GM19328 (cell line): ENCODE measurements around the gene RAB36.

Experiments
- ATAC-seq: cut with Tn5 transposase; IDR thresholded peaks from one replicate; pipeline ENCODE4 v1.9.1; 2021; ENCODE audit warnings: mild to moderate bottlenecking, moderate library complexity; ENCODE audit not compliant: unreplicated experiment

The RAB36 gene

DNA sequence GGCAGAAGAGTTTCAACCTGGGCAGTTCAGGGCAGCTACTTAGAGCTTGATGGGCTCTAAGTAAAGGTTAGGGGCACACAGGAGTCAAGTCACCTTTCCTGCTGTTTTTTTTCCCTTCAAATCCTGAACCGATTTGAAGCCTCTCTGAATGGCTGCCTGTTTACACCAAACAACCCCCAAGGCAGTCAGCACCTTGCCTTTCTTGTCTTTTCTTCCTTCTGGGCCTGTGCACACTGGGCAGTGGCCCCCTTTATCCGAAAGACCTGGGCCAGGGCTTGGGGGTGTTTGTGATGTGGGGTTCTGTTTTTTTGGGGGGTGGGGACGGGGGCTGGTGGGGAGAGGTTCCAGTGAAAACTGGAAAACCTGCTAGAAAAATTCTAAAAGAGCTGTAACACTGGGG lies 7.8 kb upstream of the RAB36 start:
- no peak for ATAC-seq

DNA sequence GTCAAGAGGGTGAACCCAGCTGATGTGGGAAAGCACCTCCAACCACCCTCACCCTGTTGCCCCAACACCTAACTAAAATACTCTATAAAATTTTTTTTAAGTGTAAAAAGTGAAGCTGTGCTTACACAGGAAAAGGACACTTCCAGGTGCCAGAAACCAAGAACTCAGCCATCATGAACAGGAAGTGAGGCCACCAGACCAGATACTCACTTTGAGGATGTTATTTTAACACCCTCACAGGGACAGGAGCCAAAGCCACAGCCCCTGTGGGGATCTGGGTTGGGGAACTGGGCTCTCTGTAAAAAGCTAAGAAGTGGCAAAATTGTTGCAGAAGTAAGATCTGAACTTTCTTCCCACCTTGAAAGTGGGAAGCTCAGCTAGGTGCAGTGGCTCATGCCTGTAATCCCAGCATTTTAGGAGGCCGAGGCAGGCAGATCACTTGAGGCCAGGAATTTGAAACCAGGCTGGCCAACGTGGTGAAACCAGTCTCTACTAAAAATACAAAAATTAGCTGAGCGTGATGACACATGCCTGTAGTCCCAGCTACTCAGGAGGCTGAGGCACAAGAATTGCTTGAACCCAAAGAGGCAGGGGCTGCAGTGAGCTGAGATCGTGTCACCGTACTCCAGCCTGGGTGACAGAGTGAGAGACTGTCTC lies 7.2 kb upstream of the RAB36 start:
- no peak for ATAC-seq

DNA sequence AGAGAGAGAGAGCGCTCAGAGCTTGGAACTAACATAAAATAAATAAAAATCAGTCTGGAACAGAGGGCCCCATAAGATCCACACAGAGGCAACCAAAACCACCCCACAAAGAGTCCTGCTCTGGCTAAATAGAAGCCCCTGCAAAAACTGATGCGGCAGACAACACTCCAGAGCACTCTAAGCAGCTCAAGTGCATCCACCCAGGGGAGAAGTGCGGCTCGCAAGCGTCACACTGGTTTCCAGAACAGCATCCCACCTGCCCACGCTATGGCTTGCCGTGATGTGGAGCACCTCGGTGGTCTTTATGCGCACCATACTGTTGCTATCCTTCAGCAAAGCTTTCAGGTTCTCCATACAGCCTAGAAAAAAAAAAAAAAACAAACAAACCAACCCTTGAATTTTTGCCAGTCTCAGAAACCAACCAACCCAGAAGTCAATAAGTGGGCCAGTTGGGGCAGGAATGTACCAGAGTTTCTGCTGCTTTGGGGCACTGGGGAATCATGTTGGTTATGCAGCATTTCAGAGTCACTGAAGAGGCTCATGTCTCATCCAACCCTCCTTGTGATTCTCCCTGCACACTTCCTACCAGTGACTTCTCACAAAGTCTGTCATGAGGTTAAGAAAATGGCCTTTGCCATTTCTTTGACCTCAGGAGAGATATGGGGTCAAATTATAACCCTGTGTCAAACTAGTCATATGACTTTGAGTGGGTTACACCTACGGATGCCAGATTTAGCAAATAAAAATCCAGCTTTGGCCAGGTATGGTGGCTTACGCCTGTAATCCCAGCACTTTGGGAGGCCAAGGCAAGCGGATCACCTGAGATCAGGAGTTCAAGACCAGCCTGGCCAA lies 6.5 kb upstream of the RAB36 start:
- ATAC-seq = no peak

DNA sequence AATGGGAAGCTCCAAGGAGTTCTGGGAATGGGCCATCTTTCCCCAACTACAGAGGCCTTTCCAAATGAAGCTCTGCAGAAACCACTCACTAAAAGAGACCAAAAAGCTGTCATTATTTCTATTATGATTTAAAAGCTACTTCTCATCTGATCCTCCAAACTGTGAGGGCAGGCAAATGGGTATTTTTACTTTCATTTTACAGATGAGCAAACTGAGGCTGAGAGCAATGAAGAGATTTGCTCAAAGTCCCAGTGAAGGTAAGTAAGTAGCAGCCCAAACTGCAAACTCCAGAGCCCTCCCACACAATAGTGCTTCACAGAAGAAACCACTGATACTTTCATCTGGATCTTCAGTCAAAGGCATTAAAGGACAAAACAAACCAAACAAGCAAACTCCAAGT lies 4.9 kb upstream of the RAB36 start:
- ATAC-seq = no peak

DNA sequence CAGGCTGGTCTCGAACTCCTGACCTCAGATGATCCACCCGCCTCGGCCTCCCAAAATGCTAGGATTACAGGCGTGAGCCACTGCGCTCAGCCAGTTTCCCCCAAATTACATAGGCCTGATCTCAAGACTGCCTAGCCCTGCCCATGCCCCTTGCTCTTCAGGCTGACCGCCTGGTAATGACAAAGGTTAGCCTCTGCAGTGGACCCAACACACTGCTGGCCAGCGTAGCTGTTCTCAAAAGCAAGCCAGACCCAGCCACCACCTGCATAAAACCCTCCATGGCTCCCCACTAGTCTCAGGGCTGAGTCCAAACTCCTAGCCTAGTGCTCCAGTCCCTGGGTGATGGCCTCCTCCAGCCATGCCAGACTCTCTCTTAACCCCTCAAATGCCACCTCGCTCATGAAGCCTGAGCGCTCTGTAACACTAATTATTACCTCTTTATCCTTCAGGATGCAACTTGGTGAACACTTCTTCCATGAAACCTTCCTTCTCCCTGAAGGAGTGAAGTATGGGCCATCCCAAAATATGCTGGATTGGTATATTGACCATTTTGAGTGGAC lies 2.7 kb upstream of the RAB36 start:
- no peak for ATAC-seq

DNA sequence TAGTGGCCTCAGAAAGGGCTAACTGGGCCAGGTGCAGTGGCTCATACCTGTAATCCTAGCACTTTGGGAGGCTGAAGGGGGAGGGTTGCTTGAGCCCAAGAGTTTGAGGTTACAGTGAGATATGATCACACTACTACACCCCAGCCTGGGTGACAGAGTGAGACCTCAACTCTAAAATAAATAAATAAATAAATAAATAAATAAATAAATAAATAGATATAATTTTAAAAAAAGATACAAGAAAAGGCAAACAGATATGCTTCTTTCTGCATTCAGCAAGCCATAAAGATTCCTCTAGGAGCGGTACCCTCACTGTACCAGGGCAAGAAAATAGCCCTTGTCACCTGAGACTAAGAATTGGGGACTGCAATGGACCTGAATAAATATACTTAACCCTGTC lies 2.2 kb upstream of the RAB36 start:
- ATAC-seq = no peak

DNA sequence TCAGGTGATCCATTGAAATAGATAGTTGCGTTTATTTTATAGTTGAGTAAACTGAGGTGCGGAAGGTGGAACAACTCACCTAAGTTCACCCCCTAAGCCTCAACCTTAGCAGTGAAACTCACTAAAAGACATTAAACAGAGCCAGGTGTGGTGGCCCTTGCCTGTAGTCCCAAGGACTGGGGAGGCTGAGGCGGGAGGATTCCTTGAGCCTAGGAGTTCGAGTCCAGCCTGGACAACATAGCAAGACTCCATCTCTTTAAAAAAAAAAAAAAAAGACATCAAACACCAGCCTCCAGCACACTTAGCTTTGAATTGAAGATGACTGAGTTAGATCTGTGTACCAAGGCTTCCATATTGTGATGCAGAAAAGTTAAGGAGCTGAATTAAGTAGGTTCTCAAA lies 845 bp upstream of the RAB36 start:
- ATAC-seq = no peak

DNA sequence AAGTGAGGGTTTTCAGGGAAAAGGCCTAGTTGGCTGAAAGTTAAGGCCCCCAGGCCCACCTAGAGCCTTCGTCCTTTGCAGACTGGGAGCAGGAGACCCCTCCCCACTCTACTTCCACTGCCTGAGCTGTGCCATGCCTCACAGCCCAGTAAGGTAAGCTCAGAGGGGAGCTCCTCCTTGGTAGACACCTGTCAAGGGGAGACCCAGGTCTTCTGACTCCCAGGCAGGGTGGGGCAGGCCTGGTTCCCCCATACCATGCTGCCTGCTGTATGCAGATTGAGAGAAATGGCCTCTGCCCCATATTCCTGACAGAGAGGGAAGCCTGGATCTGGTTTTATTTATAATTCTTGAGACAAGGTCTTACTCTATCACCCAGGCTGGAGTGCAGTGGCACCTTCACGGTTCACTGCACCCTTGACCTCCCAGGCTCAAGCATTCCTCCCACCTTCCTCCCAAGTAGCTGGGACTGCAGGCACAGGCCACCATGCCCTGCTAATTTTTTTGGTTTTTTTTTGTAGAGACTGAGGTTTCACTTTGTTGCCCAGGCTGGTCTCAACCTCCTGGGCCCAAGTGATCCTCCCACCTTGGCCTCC lies 697 bp downstream of the RAB36 start:
- no peak for ATAC-seq

DNA sequence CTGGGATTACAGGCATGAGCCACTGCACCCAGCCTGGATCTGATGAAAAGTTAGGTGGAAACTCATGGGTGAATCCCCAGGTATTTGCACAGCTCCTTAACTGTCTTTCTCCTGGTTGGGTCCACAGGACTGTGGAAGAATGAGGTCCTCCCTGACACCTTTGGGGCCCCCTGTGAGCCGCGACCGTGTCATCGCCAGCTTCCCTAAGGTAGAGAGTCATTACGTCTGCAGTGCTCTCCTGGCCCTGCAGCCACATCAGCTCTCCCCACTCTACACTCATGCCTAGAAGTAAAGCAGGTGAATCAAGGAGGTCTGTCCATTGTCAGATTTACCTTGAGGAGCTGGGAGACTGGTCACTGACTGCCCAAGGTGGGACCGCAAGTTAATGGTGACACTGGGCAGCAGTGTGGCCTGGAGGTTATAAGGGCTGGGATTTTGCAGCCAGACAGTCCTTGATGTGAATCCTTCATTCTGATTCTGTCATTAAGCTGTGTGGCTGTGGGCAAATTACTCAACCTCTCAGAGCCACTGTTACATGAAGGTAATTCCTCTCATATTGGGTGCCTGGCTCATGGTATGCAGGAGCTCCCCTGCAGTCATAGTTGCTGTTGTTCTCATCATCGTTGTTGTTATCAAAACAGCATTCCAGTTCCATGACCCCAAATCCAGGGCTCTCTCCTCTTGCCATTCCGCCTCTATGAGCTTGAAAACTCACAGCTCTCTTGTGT lies 1.4 kb downstream of the RAB36 start:
- ATAC-seq = no peak

DNA sequence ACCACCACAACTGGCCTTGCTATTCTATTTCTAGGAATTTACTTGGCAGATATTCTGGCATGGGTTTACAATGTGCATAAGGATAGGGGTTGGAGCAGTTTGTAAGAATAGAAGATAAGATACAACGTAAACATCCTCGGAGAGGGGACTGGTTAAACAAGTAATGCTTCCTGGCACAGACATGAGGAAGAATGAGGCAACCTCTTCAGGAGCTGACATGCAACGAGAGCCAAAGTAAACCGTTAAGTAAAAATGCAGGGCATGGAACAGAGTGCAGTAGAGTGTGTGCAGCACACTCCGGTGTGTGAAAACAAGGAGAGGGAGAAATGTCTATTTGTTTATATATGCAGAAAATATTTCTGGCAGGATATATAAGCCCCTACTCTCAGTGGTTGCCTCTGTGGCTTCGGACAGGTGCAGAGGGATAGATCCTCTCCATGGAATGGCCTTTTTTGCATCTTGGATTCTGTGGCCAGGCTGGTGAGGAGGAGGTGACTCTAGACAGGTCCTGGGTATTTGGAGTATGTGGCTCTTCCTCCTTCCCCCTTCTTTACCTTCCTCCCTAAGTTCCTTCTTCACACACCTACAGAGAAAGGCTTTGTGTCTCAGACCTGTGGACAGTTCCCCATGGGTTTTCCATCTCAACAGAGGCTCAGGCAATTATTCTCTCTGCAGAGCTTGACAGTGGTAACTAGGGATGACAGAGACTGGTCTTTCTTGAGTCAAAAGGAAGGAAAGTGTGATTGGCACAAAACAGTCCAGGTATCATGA lies 2.5 kb downstream of the RAB36 start:
- no peak for ATAC-seq

DNA sequence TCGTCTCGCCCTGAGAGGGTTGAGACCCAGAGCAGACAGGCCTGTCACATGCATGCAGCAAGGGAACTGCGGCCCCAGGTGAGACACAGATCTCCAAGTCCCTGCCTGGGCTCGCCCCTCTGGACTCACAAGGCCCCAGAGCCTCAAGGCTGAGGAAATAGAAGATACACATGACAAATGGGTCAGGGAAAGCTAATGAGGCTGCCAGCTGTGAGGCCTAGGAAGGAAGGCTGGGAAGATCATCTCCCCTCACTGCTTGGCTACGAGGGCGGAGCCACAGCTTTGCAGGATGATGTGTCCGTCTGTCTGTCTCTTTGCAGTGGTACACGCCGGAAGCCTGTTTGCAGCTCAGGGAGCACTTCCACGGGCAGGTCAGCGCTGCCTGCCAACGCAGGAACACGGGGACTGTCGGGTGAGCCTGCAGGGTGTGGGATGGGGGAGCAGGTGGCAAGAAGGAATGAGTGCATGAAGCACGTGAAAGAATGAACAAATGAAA lies 4.5 kb downstream of the RAB36 start:
- no peak for ATAC-seq

DNA sequence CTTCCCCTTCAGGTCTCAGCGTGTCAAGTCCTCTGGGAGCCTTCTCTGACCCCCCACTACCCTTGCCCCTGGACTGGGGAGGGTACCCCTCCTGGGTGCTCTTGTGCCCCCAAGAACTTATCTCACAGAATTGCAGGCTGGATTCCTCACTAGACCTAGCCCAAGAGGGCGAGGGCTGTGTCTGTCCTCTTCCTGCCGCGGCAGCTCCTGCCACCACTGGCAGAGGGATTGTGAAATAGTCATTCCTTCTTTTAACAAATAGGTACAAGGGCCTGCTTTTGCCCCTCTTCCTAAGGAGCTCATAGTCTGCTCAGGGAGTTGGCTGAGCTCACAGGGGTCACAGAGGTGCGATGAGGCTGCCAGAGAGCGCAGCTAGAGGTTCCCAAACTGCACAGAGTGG lies 5.5 kb downstream of the RAB36 start:
- no peak for ATAC-seq

DNA sequence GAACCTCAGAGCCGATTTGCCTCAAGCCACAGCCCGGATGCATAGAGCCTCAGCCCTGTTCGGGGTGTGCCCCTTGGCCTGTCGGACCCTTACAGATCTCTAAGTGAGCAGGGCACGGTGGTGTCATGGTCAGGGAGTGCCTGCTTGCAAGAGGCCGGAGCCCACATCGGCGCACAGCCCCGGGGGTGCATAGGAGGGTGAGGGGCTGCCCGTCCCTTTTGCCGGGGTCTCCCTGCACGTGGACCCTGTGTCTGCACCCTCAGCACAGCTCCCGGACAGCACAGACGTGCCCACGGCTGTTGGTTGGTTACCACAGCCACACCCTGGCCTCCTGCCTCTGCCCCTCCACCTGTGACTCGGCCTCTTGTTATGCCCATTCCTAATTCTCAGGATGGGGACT lies 6.5 kb downstream of the RAB36 start:
- no peak for ATAC-seq

DNA sequence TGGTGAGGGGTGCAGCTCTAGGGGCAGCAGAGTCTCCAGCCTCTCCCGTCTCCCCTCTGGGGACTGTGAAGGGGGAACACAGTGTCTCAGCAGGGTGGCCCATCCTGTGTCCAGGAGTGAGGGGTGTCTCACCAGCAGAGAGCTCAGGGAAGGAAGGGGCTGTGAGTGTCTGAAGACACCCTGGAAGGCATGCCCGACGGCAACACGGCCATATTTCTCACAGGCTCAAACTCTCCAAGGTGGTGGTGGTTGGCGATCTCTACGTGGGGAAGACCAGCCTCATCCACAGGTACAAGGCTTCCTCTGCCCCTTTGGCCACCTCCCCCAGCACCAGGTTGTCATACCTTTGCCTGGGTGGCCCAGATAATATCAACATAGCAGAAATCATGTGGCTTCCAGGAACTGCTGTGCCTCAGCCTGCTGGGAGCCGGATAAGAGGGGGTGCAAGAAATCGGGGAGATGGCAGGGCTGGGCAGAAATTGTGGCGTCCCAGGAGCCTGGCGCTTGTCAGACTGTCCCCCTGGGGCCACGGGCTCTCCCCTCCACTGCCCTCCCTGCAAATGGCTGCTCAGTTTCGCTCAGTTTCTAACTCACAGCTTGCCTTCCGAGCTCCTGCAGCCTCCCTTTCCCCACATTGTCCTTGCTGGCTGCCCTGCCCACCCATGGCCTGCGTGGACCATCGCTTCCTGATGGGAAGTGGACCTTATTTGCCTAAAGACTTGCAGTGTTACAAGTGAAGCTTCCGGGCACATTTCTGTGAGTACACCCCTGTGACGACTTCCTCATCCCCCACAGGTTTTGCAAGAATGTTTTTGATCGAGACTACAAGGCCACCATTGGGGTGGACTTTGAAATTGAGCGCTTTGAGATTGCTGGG lies 7.2 kb downstream of the RAB36 start:
- no peak for ATAC-seq

DNA sequence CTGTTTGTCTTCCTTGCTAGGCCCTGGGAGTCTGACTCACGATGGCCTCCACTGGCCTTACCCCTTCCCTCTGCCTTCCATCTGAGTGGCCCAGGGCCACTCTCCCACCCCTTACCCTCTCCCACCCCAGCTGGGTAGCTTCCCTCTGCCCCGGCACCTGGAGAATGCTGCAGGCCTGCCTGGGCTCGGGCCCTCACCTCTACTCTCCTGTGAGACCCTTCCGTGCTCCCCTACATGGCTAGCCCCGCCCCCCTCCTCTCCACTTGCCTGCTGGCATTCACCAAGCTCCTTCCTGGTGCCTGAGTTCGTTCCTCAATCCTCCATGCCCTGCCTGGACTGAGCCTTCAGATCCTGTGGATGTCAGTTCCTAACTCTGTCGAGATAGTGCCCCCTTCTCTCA lies 8.7 kb downstream of the RAB36 start:
- no peak for ATAC-seq

DNA sequence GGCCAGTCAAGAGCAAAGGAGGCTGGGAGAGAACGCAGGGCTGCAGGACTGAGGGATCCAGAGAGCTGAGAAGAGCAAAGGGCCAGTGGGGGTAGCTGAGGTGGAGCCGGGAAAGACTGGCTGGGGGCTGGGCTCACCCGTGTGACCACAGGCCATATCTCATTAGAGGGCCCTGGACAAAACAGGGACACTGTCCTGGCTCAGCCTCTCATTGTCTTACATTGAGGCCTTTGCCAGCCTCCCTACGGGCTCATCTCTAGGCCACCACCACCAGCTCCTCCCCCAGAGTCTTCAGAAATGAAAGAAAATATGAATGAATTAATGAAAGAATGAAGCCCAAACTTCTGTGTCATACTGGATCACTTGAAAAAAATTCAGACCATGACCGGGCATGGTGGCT lies 9.2 kb downstream of the RAB36 start:
- no peak for ATAC-seq

DNA sequence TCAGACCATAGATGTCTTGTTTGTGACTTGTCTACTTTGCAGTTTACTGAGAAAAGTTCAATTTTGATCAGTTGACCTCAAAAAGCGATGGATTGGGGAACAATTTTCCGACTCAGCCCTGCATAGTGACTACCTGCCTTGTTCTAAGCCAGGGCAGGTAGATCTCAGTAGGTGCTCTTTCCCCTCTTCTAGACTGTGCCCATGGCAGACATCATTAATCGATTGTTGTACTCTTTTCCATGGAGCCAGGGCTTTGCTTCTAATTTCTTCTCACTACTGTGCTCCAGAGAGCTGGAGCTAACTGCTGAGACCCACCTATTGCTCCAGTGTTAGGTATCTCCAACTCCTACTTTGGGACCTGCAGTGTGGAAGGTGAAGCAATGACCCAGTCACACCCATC lies 9.9 kb downstream of the RAB36 start:
- no peak for ATAC-seq

DNA sequence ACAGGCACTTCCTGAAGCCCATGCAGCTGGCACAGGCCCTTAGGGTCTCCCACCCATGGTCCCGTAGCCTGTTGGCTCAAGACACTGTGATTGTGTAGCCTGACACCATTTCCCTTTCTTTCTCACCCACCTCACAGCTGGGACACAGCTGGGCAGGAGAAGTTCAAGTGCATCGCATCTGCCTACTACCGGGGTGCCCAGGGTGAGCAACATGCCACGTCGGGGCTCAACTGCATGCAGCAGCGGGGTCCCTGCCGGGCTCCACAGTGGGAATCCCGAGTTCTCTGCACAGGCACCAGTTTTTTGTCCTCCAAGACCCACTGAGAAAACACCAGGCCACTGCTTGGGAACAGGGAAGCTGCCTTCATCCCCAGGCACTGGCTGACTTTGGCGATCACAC lies 10.6 kb downstream of the RAB36 start:
- no peak for ATAC-seq

DNA sequence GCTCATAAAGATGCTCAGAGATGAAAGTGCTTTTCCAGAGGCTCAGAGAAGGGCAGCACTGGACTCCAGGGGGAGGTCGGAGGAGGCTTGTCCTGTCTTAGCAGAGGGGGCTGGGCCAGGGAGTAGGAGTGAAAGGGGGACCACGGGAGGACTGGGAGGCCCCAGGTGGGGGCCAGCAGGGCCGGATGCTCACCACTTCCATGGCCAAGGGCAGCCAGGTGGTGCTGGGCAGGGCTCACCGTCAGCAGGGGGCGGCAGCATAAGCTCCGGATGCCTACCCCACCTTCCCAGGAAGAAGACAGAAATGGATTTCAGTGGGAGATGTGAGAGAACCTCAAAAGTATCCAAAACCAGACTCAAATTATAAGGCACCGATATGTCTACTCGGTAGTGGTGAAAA lies 11.0 kb downstream of the RAB36 start:
- no peak for ATAC-seq
